ENCODE measurements around the gene USPL1.

GRCh38 chr13:30584051-30584731 is 33.5 kb upstream of the USPL1 start:
- no peak for TF ChIP-seq USF2 (IDR thresholded peaks at IDR 0.05)
- TF ChIP-seq CTCF (IDR thresholded peaks at IDR 0.05): no peak

Measured in A549 (cell line).